Stimulated activated CD4-positive, alpha-beta T cell treated with anti-CD3 and anti-CD28 coated beads, Interleukin-15, amount 100 ng/mL, for 24 hours (primary cell): ENCODE data around the gene DFFB.

Source experiments
- DNase-seq: peaks from one replicate; pipeline ENCODE4 v3.0.0-alpha.2; 2020

The DFFB gene

GRCh38 chr1:3834701-3835100 lies 22.6 kb upstream of the DFFB start:
- no peak for DNase-seq

- DNase-seq: no peak
Measured at GRCh38 chr1:3836421-3836820, 20.9 kb upstream of the DFFB start.

GRCh38 chr1:3837200-3837599 lies 20.1 kb upstream of the DFFB start:
- DNase-seq: no peak

GRCh38 chr1:3837685-3838084 lies 19.6 kb upstream of the DFFB start:
- no peak for DNase-seq

- no peak for DNase-seq
Measured at GRCh38 chr1:3838788-3839187, 18.5 kb upstream of the DFFB start.

- no peak for DNase-seq
Measured at GRCh38 chr1:3841491-3841890, 15.8 kb upstream of the DFFB start.

- DNase-seq: no peak
Measured at GRCh38 chr1:3842912-3843311, 14.4 kb upstream of the DFFB start.

GRCh38 chr1:3846541-3846940 lies 10.7 kb upstream of the DFFB start:
- no peak for DNase-seq

- no peak for DNase-seq
Measured at GRCh38 chr1:3847081-3847480, 10.2 kb upstream of the DFFB start.

GRCh38 chr1:3850857-3851256 lies 6.4 kb upstream of the DFFB start:
- no peak for DNase-seq

- no peak for DNase-seq
Measured at GRCh38 chr1:3851292-3851691, 6.0 kb upstream of the DFFB start.

- DNase-seq: no peak
Measured at GRCh38 chr1:3852091-3852490, 5.2 kb upstream of the DFFB start.

- DNase-seq: no peak
Measured at GRCh38 chr1:3852711-3853485, 4.4 kb upstream of the DFFB start.

- no peak for DNase-seq
Measured at GRCh38 chr1:3857791-3858129, 484 bp downstream of the DFFB start.

GRCh38 chr1:3858231-3858981 lies 1.1 kb downstream of the DFFB start:
- DNase-seq: no peak

- no peak for DNase-seq
Measured at GRCh38 chr1:3863231-3863935, 6.1 kb downstream of the DFFB start.

GRCh38 chr1:3864884-3865283 lies 7.6 kb downstream of the DFFB start:
- no peak for DNase-seq

GRCh38 chr1:3865606-3866160 lies 8.4 kb downstream of the DFFB start:
- DNase-seq: no peak

GRCh38 chr1:3868464-3869006 lies 11.3 kb downstream of the DFFB start:
- DNase-seq: no peak

- no peak for DNase-seq
Measured at GRCh38 chr1:3869751-3870301, 12.6 kb downstream of the DFFB start.

- no peak for DNase-seq
Measured at GRCh38 chr1:3871451-3871805, 14.2 kb downstream of the DFFB start.

GRCh38 chr1:3872546-3872945 lies 15.3 kb downstream of the DFFB start:
- no peak for DNase-seq

- no peak for DNase-seq
Measured at GRCh38 chr1:3874736-3875135, 17.5 kb downstream of the DFFB start.
